Lower leg skin (tissue), 4 donors: ENCODE results near the gene RUFY3. TPM values are rescaled to one million over a fixed set of nuclear protein-coding genes. Genes with fewer than 3 reads are reported as not detected.

Experiments
- DNase-seq, 2 donors: peaks; one replicate each; pipeline ENCODE4 v3.0.0-alpha.2; 2019; ENCODE audit warnings: low spot score in 2 of 2
- H3K4me3 ChIP-seq: fragments of 200-600 bp; sonication (generic); 2 replicates; pipeline ENCODE4 v1.5.1; 2017; ENCODE audit warnings: mild to moderate bottlenecking, low read depth; ENCODE audit not compliant: poor library complexity, severe bottlenecking
- POLR2A ChIP-seq, 2 donors: fragments of 450-650 bp; IDR thresholded peaks; one replicate each; pipeline ENCODE4 v1.6.1; 2016 to 2017; ENCODE audit warnings: antibody characterized with exemption in 2 of 2, mild to moderate bottlenecking in 1 of 2, moderate library complexity in 1 of 2
- WGBS, 2 donors: methylation state at CpG; one replicate each; pipeline ENCODE4 v1.1.5; 2018; 5-methylcytosine and 5-hydroxymethylcytosine counted together
- intact Hi-C: fragments of 100-400 bp; cut with DNase I; formaldehyde crosslinking; loops from one replicate; pipeline ENCODE4 v1.15.0; 2023; ENCODE audit warnings: low total_unique reads
- total RNA-seq, 4 donors: library from RNA; depleted of rRNA; stranded (reverse); fragments of >200 nt; gene quantifications; one replicate each; pipeline ENCODE4 v1.1.0, GENCODE V29; 2016
- TF ChIP-seq, protein P1 (sequence below), 3 donors: fragments of 450-650 bp; IDR thresholded peaks; one replicate each; pipeline ENCODE4 v1.5.1; 2016; ENCODE audit warnings: antibody characterized with exemption in 3 of 3, mild to moderate bottlenecking in 3 of 3, moderate library complexity in 2 of 3

RUFY3 gene
- total RNA-seq, 4 donors from 2014 or later = 54.2 to 88.9 (median 65.7) TPM

DNA sequence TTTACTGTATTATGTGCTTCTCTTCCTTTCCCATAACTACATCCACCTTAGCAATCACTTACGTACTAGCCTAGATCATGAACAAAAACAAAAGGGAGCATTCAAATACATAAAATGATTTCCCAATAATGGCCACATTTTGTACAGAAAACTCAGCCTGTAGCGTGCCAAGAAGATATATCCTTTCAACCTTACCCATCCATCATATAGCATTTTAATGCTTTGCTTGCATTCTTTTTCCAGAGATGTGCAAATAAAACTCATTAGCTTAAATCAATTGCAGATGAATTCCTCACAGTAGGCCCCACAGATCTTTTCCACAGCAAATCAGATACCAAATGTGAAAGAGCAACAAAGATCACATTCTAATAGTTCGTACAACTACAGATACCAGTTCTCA lies 97.2 kb downstream of the RUFY3 start:
- WGBS, 2 donors = 83 to 90% methylated on average over 3 of the region's 3 CpGs
- TF ChIP-seq, protein P1, sequence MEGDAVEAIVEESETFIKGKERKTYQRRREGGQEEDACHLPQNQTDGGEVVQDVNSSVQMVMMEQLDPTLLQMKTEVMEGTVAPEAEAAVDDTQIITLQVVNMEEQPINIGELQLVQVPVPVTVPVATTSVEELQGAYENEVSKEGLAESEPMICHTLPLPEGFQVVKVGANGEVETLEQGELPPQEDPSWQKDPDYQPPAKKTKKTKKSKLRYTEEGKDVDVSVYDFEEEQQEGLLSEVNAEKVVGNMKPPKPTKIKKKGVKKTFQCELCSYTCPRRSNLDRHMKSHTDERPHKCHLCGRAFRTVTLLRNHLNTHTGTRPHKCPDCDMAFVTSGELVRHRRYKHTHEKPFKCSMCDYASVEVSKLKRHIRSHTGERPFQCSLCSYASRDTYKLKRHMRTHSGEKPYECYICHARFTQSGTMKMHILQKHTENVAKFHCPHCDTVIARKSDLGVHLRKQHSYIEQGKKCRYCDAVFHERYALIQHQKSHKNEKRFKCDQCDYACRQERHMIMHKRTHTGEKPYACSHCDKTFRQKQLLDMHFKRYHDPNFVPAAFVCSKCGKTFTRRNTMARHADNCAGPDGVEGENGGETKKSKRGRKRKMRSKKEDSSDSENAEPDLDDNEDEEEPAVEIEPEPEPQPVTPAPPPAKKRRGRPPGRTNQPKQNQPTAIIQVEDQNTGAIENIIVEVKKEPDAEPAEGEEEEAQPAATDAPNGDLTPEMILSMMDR (IDR thresholded peaks at IDR 0.05) = no peak
- TF ChIP-seq POLR2A (IDR thresholded peaks at IDR 0.05) = no peak
- H3K4me3 ChIP-seq = no peak overlapping the region
- intact Hi-C loops = no loop called here
- DNase-seq = no peak

DNA sequence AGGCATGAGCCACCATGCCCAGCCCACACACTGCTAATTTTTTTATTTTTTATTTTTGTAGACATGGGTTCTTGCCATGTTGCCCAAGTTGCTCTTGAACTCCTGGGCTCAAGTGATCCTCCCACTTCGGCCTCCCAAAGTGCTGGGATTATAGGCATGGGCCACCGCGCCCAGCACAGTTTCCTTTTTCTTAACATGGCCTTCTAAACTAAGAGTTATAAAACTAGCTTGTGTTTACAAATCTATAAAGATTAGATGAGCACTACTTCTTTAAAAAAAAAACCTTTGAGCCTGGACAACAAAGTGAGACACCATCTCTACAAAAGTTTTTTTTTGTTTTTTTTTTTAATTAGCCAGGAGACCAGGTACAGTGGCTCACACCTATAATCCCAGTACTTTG lies 107.3 kb downstream of the RUFY3 start:
- intact Hi-C loops = no loop called here
- DNase-seq = no peak
- no peak for TF ChIP-seq POLR2A (IDR thresholded peaks at IDR 0.05)
- TF ChIP-seq, protein P1 (IDR thresholded peaks at IDR 0.05) = no peak
- no peak overlapping the region for H3K4me3 ChIP-seq
- WGBS, 2 donors = 98 to 100% methylated on average over 3 of the region's 3 CpGs

DNA sequence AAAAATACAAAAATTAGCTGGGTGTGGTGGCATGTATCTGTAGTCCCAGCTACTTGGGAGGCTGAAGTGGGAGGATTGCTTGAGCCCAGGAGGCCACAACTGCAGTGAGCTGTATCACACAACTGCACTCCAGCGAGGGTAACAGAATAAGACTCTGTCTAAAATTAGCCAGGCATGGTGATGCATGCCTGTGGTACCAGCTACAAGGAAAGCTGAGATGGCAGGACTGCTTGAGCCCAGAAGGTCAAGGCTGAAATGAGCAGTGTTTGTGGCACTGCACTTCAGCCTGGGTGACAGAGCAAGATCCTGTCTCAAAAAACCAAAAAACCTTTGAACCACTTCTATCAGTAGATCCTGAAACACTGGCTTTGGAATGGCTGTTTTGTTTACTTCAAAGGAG lies 107.7 kb downstream of the RUFY3 start:
- intact Hi-C loops = no loop called here
- DNase-seq = no peak
- no peak overlapping the region for H3K4me3 ChIP-seq
- WGBS, 2 donors = 88 to 93% methylated on average over 1 of the region's 1 CpG
- TF ChIP-seq, protein P1 (IDR thresholded peaks at IDR 0.05) = no peak
- no peak for TF ChIP-seq POLR2A (IDR thresholded peaks at IDR 0.05)

DNA sequence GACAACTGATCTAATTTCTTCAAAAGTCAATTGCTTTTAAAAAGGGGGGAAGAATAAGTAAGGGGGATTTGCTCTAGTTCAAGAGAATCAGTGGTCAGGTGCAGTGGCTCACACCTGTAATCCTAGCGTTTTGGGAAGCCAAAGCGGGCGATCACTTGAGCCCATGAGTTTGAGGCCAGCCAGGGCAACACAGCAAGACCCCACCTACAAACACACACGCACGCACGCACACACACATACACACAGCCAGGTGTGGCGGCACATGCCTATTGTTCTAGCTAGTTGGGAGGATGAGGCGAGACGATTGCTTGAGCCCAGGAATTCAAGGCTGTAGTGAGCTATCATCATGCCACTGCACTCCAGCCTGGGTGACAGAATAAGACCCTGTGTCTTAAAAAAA lies 108.3 kb downstream of the RUFY3 start:
- DNase-seq = no peak
- TF ChIP-seq POLR2A (IDR thresholded peaks at IDR 0.05) = no peak
- TF ChIP-seq, protein P1 (IDR thresholded peaks at IDR 0.05) = no peak
- 92 to 94% methylated on average over 9 of the region's 9 CpGs for WGBS, 2 donors
- intact Hi-C loops = no loop called here
- no peak overlapping the region for H3K4me3 ChIP-seq

DNA sequence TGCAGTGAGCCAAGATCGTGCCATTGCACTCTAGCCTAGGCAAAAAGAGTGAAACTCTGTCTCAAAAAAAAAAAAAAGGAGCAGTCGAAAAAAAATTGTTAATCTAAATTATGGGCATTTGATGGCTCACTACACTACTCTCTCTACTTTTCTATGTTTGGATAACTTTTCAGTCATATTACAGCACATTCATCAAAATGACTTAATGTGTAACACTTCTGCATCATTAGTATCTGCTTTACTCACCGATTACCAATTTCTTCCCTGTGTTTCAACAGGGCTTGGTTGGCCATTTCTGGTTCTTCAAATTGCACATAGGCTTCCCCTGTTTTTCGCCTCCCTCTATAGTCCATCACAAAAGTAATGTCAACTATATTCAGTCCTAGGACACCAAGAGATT lies 109.5 kb downstream of the RUFY3 start:
- 95% methylated on average over 4 of the region's 4 CpGs for WGBS, 2 donors
- TF ChIP-seq, protein P1 (IDR thresholded peaks at IDR 0.05) = no peak
- no peak for TF ChIP-seq POLR2A (IDR thresholded peaks at IDR 0.05)
- intact Hi-C loops = no loop called here
- DNase-seq = no peak
- no peak overlapping the region for H3K4me3 ChIP-seq

DNA sequence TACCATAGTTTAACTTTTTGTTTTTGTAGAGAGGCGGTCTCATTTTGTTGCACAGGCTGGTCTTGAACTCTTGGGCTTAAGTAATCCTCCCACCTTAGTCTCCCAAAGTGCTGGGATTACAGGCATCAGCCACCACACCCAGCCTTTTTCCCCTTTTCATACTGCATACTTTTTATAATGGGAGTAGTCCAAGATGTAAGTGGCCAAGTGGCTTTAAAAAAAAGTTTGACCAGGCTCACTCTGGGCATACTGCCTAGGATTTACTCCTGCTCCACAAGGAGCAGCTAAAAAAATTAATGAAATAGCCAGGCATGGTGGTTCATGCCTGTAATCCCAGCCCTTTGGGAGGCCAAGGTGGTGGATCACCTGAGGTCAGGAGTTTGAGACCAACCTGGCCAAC lies 111.9 kb downstream of the RUFY3 start:
- no peak for TF ChIP-seq POLR2A (IDR thresholded peaks at IDR 0.05)
- TF ChIP-seq, protein P1 (IDR thresholded peaks at IDR 0.05) = no peak
- intact Hi-C loops = no loop called here
- DNase-seq = no peak
- no peak overlapping the region for H3K4me3 ChIP-seq
- WGBS, 2 donors = 95 to 97% methylated on average over 1 of the region's 1 CpG
